ENCODE data around the gene STOX2. TPM values are rescaled to one million over a fixed set of nuclear protein-coding genes. Genes with fewer than 3 reads are reported as not detected.

Gene STOX2
- total RNA-seq, 1 experiment from 2014 or later: 2.1 TPM

DNA sequence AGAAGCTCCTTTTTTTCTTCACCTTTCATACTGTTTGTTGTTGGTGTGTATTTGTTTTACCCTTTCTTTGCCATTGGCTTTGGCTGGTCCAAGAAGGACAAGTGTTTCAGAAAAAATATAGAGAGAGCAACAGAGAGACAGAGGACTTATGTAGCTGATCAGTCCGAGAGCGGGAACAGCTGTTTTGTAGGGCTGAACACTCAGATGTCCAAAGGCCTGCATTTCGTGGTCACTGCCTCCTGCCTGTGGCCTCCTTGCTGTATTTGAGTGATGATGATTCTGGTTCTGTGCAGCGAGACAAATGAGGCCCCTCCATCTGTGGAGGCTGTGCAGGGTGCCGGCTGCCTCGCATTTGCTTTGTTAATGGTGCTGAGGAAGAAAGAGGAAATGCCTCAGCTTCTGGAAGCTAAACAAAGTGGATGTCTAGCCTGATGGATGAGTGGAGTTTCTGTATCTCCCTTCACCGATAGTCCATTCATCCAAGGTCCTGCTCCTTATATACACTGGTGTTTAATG, 19.8 kb upstream of the STOX2 start:
- in situ Hi-C loops (cut with HindIII; ENCODE audit: low pct_unique_long_range_greater_than_20kb, low sequenced_read_pairs): no loop called here
- DNase-seq (ENCODE audit: low read depth, low spot score): no peak

DNA sequence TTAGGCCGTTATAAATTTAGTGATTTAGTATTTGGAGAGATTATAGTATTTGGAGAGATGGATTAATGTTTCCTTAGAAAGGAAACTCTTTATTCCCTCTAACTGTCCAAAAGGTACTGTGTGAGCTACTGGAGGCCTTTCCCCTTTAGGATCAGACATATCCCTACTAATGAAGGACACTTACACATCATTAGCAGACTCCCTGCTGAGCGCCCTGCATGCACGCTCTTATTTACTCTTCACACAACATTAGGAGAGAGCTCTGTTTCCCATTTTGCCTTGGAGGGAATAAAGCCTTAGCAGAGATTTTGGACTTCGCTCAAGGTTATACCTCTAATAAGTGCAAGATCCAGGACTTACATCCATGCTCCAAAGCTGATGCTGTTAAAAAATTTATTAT, 17.8 kb upstream of the STOX2 start:
- in situ Hi-C loops (cut with HindIII; ENCODE audit: low pct_unique_long_range_greater_than_20kb, low sequenced_read_pairs): no loop called here
- no peak for DNase-seq (ENCODE audit: low read depth, low spot score)

DNA sequence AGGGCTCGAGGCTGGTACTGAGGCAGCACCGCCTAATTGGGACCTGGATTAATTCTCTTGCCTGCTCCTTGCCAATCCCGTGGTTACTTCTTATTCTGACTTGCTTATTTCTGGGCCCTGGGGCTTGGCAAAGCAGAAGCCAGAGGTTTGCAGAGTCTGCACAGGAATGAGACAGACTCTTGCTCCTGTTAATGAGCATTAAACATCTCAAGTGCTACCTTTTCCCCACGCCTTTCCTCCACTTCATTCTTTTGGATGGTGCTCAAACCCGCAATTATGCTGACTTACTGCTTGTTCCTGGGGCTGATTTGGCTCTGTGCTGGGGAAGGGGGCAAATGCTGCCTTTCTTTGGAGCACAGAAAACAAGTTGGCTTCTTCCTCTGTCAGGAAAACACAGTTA, 16.5 kb upstream of the STOX2 start:
- DNase-seq (ENCODE audit: low read depth, low spot score): no peak

DNA sequence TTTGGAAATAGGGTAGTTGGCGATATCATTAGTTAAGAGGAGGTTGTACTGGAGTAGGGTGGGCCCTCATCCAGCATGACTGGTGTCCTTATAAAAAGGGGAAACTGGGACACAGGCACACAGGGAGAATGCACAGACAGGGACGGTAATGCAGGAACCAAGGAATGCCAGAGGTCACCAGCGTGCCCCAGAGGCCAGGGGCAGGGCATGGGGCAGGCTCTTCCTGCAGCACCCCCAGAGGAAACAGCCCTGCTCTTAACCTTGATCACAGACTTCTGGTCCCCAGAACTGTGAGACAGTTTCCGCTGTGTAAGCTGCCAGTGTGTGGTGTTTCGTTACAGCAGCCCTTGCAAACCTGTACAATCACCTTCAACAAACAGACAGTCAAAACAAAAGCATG, 15.9 kb upstream of the STOX2 start:
- in situ Hi-C loops (cut with HindIII; ENCODE audit: low pct_unique_long_range_greater_than_20kb, low sequenced_read_pairs): no loop called here

More for the DNA sequence above, 16.5 kb upstream of the STOX2 start:
- in situ Hi-C loops (cut with HindIII; ENCODE audit: low pct_unique_long_range_greater_than_20kb, low sequenced_read_pairs): no loop called here

DNA sequence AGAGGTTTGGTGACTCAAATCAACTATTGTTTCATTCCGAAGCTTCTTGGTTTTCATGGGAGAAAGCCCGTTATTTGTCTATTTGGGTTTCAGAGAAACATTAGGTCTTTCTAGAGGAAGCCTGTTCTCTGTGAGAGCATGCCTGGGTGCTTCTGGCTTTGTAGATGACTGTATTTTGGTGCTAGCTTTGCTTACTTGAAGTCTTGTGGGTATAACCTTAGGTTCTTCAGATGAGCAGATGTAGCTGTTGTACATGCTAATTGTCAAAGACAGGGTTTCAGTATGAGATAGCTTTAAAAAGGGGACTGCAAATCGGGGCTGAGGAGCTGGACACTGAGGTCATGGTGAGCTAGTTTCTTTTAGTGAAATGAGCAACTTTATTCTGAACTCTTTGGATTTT, 7.9 kb upstream of the STOX2 start:
- in situ Hi-C loops (cut with HindIII; ENCODE audit: low pct_unique_long_range_greater_than_20kb, low sequenced_read_pairs): no loop called here
- no peak for DNase-seq (ENCODE audit: low read depth, low spot score)

More for the DNA sequence above, 15.9 kb upstream of the STOX2 start:
- DNase-seq (ENCODE audit: low read depth, low spot score): no peak

DNA sequence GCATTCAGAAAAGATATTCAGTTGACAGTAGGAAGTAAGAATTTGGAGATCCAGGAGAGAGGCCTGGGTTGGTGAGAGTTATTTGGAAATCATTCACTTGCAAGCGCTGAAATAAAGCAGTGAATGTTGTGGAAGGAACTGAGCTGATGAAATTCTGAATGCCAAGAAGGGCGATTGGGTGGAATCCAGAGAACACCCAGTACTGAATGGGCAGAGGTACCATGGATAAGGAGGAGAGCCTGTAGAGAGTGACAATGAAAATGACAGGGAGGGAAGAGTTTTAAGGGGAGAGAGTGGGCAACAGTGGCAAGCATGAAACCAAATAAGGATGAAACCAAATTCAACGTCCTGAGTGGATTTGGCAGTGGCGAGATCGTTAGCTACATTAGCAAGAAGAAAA, 6.7 kb upstream of the STOX2 start:
- in situ Hi-C loops (cut with HindIII; ENCODE audit: low pct_unique_long_range_greater_than_20kb, low sequenced_read_pairs): no loop called here
- DNase-seq (ENCODE audit: low read depth, low spot score): no peak

DNA sequence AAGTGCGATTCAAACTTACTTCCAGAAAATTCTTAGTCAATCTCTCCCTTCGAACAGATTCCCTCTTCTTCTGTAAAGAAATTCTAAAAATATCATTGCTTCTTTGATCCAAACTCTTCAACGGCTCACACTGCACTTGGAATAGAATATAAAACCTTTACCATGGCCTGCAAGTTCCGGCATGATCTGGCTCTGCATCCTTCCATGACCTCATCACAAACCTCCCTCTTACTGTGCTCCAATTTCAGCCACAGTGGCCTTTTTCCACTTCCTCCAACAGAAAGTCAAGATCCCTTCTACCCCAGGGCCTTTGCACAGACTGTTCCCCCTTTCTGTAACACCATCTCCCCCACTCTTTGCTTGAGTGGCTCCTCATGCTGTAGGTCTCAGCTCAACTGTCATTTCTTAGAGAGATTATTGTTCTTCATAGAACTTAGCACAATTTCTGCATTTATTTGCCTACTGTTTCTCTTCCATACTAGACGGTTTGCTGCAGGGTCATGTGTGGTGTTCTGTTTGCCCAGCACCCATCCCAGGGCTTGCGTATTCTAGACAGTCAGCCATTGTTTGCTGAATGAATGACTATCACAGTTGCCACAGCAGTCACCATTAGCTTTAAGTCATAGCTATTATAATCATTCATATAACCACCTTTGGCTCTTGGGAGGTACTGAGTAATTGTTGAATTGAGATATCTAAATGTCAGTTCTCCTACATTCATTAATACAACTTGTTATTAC, 1.9 kb upstream of the STOX2 start:
- DNase-seq (ENCODE audit: low read depth, low spot score): peak; percentile 35
- in situ Hi-C loops (cut with HindIII; ENCODE audit: low pct_unique_long_range_greater_than_20kb, low sequenced_read_pairs): no loop called here

DNA sequence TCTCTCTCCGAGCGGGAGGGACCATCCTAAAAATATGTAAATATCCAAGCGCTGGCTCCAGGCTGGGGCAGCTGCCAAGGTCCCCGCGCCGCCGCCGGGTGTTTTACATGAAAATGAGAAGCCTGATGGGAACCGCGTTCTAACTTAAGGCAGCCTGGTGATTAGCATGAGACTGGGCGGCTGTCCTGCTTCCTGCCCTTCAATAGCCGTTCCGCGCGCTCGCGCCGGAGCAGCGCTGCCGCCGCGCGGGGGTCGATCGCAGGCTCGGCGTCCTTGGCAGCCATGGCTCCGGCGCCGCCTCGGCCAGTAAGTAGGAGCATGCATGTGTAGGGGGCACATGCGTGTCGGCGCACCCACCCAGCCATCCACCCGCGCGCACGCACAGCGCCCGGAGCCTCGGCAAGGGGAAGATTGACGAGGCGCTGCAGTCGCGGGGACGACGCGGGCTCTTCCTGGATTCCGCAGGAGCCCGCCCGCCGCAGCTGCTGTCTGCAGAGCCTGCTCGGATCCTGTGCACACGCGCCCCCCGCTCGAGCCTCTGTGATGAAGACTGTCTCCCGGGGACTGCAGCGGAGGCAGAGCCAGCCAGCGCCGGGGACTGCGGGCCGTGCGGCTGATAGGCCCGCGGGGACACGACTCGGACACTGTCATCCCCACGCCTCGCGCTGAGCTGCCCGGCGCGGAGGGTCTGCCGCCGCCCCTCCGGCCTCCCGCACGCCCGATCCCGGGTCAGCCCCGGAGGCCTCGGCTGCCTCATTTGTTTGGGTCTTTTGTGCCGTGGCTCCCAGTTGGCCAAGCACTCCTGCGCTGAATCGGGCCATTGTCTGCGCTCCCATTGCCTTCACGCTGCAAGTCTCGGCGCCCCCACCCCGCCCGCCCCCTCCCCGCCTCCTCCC, 734 bp downstream of the STOX2 start:
- peak; percentile 31 for DNase-seq (ENCODE audit: low read depth, low spot score)
- in situ Hi-C loops (cut with HindIII; ENCODE audit: low pct_unique_long_range_greater_than_20kb, low sequenced_read_pairs): no loop called here

DNA sequence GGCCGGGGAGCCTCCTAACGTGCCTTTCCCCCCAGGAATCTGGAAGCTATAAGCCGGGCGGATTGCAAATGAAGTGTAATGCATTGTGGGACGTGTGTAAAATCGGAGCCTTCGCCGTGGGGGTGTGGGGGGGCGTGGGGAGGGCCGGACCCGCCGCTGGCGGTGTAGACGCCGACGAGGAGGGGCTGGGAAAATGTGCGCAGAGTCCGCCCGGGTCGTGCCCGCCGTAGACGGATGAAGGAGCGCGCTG, 1.3 kb downstream of the STOX2 start:
- DNase-seq (ENCODE audit: low read depth, low spot score): no peak
- in situ Hi-C loops (cut with HindIII; ENCODE audit: low pct_unique_long_range_greater_than_20kb, low sequenced_read_pairs): no loop called here

DNA sequence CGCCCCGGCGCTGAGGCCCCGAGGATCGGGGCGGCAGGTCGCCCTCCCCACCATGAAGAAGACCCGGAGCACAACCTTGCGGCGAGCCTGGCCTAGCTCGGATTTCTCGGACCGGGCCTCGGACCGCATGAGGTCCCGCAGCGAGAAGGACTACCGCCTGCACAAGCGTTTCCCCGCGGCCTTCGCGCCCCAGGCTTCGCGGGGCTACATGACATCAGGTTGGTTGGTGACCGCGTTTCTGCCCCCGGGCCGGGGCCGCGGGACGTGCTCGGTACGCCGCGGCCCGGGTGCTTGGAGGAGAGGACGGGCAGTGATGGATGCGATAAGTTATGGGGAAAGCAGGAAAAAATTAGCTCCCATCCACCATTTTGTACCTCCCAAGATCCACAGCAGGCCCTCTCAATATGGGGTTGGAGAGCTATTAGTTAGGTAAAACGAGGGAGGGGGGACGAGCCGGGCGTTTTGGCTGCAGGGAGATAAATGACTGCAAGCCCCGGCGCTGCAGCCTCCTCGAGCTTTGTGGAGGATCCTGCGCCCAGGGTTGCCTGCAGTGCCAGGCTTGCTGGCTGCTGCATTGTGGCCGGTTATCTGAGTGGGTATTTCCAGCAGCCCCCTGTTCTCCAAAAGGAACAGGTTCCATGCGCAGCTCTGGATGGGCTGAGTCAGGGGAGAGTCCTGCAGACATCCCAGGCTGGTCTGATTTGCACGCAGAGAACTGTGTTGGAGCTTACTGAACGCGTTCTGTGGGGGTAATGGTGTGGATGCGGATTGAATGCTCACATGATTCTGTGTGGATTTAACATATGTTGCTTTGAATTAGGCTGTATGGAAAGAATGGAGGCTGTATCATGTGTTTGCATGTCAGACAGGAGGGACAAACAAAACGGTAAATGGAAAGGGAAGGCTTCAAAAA, 1.9 kb downstream of the STOX2 start:
- in situ Hi-C loops (cut with HindIII; ENCODE audit: low pct_unique_long_range_greater_than_20kb, low sequenced_read_pairs): no loop called here

DNA sequence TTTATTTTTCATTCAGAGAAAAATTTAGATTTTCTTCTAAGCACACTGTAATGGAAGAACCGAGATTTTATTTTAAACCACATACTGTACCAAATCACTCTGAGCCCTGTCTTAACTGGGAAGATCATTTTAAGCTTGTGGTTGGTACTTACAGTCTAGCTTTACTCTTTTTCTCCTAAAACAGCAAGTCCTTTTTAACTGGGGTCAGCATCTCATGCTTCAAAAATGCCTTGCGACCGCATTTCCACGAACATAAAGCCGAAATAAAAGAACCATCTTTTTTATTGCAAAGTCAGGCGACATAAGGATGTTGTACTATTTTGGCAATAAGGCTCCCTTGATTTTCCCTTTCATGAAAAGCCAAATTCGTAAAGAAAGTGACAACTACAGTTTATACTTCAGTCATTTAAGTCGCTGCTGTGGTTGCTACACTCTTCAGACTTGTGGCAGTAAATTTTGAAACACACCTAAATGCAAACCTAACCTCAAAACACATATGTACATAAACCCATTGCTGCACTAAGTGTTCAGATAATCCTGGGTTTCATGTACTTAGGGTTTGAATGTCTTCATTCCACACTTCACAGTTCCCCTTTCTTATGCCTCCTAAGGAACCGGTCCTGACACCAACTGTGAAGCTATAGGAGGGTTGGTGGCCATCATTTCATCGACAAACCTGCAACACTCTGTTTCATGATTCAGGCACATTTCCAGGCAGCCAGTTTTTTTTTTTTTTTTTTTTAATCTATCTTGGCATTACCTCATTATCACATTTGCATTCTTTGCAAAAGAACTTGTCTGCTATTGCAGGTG, 3.0 kb downstream of the STOX2 start:
- in situ Hi-C loops (cut with HindIII; ENCODE audit: low pct_unique_long_range_greater_than_20kb, low sequenced_read_pairs): no loop called here
- DNase-seq (ENCODE audit: low read depth, low spot score): no peak

More for the DNA sequence above, 1.9 kb downstream of the STOX2 start:
- DNase-seq (ENCODE audit: low read depth, low spot score): no peak

DNA sequence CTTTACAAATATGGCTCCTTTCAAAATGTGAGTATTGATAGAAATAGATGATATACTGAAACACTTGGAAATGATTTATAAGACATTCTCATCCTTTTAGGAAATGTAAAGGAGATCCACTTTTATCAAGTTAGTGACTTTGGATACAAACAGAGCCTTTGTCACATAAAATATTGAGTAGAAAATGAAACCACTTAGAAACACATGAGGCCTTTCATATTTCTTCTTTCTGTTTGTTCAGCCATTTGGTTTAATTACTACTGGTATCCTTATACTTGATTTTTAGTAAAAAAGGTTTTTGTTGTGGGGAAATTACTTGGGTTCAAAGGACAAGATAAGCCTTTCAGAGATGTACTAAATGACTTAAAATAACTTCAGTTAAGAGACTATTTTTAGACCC, 4.1 kb downstream of the STOX2 start:
- in situ Hi-C loops (cut with HindIII; ENCODE audit: low pct_unique_long_range_greater_than_20kb, low sequenced_read_pairs): no loop called here
- DNase-seq (ENCODE audit: low read depth, low spot score): no peak

DNA sequence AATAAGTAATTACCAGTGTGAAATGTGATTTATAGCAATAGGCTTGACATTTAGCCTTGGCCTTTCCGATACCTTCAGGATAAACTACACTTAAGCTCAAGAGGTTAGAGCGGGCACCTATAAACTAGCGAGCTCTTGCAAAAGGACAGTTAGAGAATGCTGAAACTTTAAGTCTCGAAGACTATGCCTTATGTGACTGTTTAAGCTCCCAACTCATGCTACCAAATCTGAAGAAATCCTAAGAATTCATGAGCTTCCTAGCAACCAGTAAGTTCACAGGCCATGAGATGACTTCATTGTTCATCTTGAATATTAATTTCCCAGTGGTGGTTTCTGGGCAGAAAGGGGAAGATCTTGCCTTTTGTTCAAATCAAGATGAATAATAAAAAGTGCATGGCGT, 4.7 kb downstream of the STOX2 start:
- in situ Hi-C loops (cut with HindIII; ENCODE audit: low pct_unique_long_range_greater_than_20kb, low sequenced_read_pairs): no loop called here
- DNase-seq (ENCODE audit: low read depth, low spot score): no peak

DNA sequence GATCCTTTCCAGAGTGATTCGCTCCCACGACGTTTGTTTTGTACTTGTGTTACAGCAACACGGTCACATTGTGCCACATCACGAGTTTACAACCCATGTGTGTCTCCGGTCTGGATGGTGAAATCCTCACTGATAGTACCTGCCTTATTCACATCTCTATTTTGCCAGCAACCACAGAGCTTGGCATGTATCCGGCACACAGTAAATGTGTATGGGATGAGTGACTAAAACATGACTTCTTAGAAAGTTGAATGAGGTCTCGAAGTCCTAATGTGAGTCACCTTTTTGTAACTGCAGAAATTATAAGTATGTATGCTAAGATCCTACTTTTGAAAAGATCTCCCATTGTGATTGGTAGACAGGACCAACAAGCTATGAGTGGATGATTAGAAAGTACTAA, 7.5 kb downstream of the STOX2 start:
- DNase-seq (ENCODE audit: low read depth, low spot score): no peak
- in situ Hi-C loops (cut with HindIII; ENCODE audit: low pct_unique_long_range_greater_than_20kb, low sequenced_read_pairs): no loop called here

DNA sequence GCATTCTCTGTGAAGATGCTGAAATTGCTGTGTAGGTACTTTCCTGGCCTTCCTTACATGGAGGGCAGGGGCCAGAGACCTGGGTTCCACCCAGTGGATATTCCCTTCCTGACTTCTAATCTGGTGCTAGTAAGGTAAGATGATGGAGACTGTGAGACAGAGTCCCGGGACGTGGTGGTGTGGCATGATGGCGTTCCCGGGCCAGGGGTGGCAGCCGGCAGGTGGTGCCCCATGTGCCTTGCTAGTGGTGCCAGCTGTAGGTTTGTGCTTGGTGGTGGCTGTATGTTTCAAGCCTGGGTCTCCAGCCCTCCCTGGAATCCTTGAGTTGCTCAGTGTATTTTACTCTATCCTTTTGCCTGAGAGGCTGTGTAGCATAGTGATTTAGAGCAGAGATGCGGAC, 10.9 kb downstream of the STOX2 start:
- DNase-seq (ENCODE audit: low read depth, low spot score): no peak
- in situ Hi-C loops (cut with HindIII; ENCODE audit: low pct_unique_long_range_greater_than_20kb, low sequenced_read_pairs): no loop called here

DNA sequence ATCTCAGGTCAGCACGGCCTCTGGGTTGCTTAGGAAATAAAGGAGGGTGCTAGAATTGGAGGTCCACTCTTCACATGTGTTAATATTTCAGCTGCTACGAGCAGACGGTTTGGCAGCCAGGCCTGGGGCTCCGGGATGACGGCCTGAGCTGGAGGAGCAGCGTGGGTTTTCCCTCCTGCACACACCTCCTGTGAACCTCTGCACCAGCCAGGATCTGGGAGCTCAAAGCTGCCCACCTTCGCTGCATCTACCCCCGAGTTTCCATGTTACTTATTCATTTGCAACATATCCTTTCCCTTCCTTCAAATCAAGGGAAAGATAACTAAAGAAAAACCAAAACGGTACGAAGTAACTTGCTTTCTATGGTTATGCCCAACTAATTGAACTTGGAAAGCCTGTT, 13.6 kb downstream of the STOX2 start:
- DNase-seq (ENCODE audit: low read depth, low spot score): no peak
- in situ Hi-C loops (cut with HindIII; ENCODE audit: low pct_unique_long_range_greater_than_20kb, low sequenced_read_pairs): no loop called here

DNA sequence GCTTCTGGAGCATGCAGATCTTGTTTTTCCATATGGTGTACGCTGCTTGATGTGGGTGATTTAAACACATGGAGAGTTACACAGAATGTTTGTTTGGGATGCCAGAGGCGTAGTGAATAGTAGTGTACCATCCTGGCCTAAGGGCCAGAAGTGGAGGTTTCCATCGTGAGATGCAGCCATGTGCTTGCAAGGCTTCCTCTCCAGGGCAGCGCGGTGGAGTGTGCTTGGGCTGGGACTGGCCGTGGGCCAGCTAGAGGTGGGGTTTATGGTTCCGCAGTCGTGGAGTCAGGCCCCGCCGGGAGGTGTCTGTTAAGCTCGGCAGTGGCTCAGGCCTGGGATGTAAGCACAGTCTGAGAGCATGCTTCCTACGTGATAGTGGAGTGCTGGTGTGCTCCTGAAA, 14.0 kb downstream of the STOX2 start:
- in situ Hi-C loops (cut with HindIII; ENCODE audit: low pct_unique_long_range_greater_than_20kb, low sequenced_read_pairs): no loop called here
- no peak for DNase-seq (ENCODE audit: low read depth, low spot score)

All from SK-MEL-5 (cell line).